Stimulated activated CD8-positive, alpha-beta memory T cell treated with anti-CD3 and anti-CD28 coated beads, Interleukin-7, amount 100 ng/mL, for 1 hour (primary cell): ENCODE results near the gene ALDH6A1.

ENCODE experiments used
- DNase-seq, 2 donors: peaks; one replicate each; pipeline ENCODE4 v3.0.0-alpha.2; 2020; ENCODE audit warnings: low read depth in 2 of 2

The ALDH6A1 gene

GRCh38 chr14:74049876-74050495 lies 34.3 kb downstream of the ALDH6A1 start:
- DNase-seq = no peak

GRCh38 chr14:74048281-74048680 lies 36.0 kb downstream of the ALDH6A1 start:
- no peak for DNase-seq

DNA sequence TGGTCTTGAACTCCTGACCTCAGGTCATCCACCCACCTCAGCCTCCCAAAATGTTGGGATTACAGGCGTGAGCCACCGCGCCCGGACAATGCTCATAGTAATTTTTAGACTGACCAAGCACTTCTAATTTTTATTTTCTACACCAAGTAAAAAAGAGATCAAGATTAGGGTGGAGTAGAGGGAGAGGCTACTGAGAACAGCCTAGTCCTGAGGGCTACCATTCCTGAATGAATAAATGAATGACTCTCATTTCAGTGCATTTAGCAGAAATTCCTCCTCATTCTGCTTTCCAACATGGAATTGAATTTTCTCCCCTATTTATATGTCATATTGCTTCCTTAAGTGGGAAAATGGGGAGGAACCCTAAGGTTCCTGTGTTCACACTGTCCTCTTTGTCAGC lies 38.7 kb downstream of the ALDH6A1 start:
- no peak for DNase-seq

GRCh38 chr14:74042296-74042695 lies 42.0 kb downstream of the ALDH6A1 start:
- no peak for DNase-seq

DNA sequence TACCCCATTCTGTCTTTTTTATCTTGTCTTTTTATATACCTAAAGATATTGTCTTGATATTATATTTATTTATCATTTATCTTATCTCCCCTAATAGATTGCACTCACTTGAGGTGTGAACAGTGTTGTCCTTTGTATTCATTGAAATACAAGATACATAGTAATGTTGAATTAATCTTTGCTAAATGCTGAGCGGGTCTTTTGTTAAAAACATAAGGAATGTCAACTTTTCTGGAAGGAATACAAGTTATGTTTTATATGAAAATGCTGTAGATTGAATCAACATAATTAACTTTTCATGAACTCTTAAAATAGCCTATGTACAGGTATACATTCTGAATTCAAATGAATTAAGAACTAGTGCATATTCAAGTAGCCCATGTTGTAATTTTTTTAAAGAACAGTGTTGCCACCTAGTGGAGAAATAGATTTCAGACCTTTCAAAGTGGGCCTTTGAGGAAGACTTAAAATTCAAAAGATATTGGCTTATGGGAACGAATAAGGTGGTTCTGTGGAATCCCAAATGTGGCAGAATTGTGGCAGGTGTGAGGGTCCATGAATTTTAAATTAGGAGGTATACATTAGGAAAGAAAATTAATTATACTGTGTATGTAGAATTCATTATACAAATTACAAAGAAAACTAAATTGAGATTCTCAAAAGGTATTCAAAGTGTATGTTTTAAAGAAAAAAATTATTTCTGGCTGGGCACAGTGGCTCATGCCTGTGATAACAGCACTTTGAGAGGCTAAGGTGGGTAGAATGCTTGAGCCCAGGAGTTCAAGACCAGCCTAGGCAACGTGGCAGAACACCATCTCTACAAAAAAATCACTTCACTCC lies 46.0 kb downstream of the ALDH6A1 start:
- DNase-seq = no peak

DNA sequence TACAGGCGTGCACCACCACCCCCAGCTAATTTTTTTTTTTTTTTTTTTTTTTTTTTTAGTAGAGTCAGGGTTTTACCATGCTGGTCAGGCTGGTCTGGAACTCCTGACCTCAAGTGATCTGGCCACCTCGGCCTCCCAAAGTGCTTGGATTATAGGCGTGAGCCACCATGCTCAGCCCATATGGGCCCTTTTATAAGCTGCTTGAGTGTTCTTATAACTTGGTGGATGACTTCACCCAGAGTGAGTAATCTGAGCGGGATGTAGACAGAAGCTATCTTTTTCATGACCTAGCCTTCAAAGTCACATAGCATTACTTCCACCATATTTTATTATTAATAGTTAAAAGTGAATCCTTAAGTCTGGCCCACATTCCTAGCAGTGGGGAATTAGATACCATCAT lies 48.7 kb downstream of the ALDH6A1 start:
- DNase-seq = no peak

DNA sequence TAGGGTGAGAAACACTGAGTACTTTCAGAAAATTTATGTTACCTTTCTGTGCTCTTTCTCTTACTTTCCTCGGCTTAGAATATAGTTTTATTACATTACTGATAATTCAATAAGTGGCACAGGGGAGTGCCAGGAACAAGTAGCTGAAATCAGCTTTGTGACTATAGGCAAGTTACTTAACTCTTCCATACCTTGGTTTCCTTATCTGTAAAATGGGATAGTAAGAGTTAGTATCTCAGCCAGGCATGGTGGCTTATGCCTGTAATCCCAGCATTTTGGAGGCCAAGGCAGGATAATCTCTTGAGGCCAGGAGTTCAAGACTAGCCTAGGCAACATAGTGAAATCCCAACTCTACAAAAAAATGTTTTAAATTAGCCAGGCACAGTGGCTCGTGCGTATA lies 49.7 kb downstream of the ALDH6A1 start:
- no peak for DNase-seq

GRCh38 chr14:74029136-74029535 lies 55.1 kb downstream of the ALDH6A1 start:
- DNase-seq = no peak

DNA sequence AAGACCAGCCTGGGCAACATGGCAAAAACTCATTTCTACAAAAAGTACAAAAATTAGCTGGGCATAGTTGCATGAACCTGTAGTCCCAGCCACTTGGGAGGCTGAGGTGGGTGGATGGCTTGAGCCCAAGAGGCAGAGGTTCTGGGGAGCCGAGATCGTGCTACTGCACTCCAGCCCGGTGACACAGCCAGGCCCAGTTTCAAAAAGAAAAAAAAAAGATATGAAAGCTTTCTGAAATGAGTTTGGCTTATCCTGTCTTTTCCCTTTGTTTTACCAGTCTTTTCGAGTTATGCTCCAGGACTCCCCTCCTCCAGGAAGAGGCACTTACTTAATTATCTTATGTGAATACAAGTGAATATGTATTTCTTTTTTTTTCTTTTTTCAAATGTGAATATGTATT lies 61.9 kb downstream of the ALDH6A1 start:
- DNase-seq = no peak

DNA sequence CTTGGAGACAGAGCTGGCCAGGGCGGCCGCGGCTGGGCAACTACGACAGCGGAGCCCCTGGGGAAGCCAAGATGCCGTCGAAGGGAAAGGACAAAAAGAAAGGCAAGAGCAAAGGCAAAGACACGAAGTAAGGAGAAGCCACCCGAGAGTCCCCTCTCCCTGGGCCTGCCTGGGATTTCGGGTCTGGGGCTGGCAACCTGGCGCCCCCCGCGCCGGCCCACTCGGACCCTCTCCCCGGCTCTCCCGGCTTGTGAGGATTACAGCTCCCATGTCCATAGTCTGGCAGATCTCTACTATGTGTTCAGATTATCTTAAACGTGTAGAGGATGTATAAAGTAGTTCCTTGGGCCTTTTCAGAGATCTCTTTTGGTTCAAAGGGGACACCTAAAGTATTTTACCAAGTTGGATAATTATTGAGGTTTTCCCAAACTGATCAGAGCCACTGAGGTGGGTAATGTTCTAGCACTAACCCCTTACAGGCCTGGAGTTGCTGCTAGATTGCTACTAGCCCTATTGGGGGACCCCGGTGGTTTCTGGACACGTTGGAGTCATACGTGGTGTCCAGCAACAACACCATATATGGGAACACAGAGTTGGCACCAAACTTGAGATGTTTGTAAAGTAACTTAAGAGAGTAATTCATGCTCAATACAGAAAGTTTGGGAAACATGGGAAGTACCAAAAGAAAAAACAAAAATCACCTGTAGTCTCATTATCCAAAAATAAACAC lies 64.7 kb downstream of the ALDH6A1 start:
- no peak for DNase-seq

DNA sequence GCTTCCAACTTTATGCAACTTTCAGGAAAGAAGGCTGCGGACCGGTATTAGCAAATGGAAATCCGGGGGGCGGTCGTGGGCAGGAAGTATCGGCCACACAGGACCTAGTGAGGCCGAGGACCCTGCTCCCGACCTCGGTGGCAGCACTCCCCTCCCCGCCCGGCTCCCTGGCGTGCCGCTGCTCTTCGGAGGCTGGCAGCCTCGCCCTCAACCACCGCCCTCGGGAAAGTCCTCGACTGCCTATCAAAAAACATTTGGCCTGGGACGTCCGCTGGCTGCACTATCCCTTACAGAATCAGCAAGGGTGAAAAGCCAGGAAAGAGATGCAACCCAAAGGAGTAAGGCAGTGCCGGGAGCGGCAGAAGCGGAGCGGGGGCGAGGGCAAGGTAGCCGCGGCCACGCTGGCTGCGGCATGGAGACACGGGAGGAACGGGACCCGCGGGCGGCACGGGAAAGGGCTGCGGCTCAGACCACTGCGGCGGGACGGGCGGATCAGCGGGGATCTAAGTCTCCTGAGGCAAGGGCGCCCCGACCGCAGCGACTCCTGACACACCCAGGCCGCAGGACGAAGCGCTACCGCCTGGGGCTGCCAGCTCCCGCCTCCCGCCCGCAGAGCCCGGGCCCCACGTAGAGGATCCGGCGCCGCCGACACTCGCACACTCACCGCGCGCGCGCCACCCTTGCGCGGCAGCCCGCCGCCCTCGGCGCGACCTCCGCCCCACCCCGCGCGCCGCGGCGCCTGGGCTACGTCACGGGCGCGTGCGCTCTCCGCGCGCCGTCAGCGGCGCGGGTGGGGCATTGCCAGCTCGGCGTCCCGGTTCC lies 65.5 kb downstream of the ALDH6A1 start, which contains the start of the genes BBOF1 and ENTPD5:
Gene BBOF1, plus strand, starts transcription at position 764 of the 822 bp plus-strand sequence. CDS start 130 bp downstream, outside the sequence.
Gene ENTPD5, minus strand, starts transcription at position 703 of the 822 bp plus-strand sequence. CDS start 31,186 bp downstream, outside the sequence.
- DNase-seq = peak; percentile 64 to 65

- DNase-seq = no peak
Observed at GRCh38 chr14:74018174-74018585, 66.1 kb downstream of the ALDH6A1 start.

DNA sequence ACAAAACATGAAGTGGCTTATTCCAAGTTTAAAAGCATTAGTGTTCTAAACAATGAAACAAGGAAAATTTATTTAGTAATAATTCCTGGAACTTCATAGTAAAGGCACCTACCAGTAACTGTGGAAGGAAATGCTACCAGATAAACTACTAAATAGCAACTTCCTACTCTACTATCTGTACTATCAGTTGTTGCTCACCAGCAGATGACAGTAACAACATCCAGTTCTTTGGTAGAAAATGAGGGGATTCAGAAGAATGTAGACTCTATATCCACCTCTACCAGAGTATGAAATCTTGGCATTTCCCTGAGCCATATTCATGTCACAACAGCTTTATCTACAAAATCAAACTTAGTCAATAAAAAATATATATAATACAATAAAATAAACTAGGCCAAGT lies 68.3 kb downstream of the ALDH6A1 start:
- DNase-seq = no peak

DNA sequence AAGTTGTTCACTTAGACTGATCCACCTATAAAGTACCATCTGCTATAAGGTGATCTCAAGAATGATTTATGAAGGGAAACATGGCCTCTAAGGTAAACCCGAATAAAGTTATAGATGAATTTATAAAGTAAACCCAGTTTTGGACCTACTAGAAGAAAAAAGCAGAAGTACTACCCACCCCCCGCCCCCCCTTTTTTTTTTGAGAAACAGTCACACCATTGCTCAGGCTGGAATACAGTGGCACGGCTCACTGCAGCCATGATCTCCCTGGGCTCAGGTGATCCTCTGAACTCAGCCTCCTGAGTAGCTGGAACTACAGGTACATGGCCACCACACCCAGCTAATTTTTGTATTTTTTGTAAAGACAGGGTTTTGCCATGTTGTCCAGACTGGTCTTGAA lies 69.1 kb downstream of the ALDH6A1 start:
- no peak for DNase-seq

- no peak for DNase-seq
Observed at GRCh38 chr14:74014299-74014698, 70.0 kb downstream of the ALDH6A1 start.

- DNase-seq = no peak
Observed at GRCh38 chr14:74008843-74009499, 75.3 kb downstream of the ALDH6A1 start.
